Activated CD4-positive, alpha-beta T cell treated with anti-CD3 and anti-CD28 coated beads, Interleukin-2, Interleukin-4, amounts not matched to agents 100 ng/mL and 50 ng/mL, durations not matched to agents 16 hours and 8 hours (primary cell): ENCODE data around the gene ZNF584.

ENCODE experiments used
- DNase-seq: peaks from one replicate; pipeline ENCODE4 v3.0.0-alpha.2; 2020; ENCODE audit warnings: low spot score

Gene ZNF584

DNA sequence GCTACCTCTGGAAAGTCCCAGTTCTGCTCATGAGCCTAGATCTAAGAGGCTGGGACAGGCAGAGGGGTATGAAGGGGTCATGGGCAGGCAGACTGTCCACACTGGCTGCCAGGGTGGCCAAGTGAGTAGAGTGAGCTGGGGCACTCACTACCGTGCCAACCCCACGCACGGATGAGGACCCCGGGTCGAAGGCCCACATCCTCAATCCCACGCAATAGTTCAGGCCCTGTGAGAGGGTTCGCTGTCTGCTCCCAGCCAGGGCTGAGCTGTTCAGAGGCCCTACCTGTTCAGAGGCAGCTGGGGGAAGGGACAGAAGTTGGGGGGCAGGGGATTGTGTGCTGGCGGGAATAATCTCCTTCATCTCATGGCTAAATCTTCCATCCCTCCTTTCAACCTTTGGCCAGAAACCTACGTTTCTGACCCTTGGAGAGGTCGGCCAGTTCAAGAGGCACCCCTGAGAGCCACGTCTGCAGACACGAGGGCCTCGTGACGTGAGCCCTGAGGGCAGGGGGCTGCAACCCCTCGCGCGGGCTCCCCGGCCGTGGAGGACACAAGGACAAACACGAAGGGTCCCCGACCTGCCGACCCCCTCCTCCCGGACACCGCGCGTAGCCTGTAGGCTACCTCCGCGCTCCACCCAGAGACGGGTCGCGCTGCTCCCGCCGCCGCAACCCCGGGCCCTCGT lies 22.4 kb upstream of the ZNF584 start:
- peak; percentile 39 for DNase-seq

DNA sequence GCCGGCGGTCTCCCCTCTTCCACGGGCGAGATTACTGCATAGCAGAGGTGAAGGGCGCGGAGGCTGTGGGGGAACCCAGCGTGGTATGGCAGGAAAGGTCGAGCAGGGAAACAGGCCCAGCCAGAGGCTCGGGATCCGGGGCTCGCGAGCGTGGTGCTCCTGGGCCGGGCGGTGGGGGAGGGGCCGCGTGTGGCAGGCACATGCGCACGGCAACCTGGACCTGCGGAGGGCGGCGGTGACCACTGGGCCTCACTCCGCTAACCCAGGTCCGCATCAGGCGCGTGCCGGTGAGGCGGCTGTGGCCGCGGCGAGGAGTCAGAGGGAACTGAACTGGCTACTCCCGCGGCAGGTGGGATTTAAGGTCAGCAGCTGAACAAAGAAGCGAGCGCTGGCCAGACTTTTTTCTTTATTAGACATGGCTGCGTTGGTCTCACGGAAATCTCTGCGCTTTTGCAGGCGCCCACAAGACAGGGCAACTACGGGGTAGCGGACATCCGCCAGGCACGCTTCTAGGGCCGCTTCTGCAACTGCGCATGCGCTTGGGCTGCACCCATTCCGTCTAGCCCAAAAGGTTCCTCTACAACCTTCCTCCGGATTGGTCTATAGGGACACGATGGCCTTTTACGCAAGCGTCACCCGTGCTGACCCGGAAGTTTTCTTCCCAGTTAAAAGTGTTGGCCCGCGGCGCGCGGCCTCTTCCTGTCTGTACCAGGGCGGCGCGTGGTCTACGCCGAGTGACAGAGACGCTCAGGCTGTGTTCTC lies 21.7 kb upstream of the ZNF584 start, which contains the start of gene RPS5:
RPS5 (plus strand) TSS at position 694 of the 762 bp plus-strand sequence. CDS start 869 bp downstream, outside the sequence.
- DNase-seq, result peak; percentile 99

DNA sequence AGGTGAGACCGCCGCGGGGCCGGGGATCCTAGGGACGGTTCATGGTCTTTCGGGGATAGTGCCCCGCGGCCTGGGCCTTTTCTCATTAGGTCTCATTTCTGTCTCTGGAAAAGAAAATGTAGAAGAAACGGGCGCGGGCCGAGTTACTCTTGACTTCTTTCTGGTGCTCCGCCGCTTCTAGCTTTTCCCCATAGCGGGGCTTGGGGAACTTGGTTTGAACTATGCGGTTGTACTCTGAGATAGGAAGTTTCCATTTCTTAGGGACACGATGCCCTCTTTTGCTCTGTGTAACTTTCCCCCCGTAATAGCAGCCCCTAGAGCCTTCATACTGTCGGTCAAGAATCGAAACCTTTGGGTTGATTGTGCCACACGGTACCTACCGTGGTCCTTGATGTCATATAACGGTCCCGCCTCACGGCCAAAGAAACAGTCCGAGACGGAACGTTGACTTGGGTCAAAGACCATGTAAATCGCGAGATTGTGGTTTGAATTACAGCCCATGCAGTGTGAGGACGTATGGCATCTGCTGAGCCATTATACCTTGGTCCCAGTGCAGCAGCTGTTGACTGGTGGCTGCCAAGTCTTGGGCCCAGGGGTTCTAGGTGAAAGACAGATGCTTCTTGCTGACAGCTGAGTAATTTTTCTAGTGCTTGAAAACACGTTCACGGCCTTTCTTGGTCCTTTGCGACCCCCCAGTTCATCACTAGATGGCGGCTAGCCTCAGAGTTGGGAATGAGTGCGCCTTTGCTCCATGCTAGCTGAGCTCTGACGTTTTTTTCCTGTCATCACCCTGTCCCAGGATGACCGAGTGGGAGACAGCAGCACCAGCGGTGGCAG lies 20.9 kb upstream of the ZNF584 start:
- no peak for DNase-seq

DNA sequence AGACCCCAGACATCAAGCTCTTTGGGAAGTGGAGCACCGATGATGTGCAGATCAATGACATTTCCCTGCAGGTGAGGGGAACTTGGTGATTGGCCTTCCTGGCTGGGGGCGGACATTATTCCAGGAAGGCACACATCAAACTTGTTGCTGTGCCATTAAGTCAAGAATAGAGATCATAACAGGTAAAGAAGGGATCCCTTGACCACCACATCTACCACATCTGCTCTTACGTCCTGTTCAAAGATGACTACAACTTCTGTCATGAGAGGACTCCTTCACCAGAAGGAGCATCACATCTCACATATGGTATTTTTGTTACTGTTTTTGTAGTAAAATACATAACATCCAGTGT lies 20.3 kb upstream of the ZNF584 start:
- DNase-seq, result no peak

DNA sequence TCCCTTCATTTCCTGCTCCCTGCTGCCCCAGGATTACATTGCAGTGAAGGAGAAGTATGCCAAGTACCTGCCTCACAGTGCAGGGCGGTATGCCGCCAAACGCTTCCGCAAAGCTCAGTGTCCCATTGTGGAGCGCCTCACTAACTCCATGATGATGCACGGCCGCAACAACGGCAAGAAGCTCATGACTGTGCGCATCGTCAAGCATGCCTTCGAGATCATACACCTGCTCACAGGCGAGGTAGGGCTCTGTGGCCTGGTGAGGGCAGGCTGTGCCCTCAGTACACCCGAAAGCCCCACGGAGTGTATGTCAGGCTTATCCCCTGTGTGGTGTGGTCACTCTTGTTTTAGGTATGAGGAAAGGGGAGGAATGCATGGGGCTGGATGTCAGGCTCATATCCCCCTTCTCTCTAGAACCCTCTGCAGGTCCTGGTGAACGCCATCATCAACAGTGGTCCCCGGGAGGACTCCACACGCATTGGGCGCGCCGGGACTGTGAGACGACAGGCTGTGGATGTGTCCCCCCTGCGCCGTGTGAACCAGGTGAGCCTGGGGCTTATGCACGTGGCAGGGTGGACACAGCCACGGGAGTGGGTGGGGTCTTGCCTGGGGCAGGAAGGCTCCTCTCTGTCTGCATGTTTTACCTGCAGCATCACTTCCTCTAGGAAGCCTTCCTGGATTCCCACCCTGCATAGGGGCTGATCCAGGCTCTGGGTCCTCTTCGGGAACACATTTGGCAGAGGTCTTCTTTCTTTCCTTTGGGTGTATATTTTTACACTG lies 15.3 kb upstream of the ZNF584 start:
- DNase-seq, result no peak

DNA sequence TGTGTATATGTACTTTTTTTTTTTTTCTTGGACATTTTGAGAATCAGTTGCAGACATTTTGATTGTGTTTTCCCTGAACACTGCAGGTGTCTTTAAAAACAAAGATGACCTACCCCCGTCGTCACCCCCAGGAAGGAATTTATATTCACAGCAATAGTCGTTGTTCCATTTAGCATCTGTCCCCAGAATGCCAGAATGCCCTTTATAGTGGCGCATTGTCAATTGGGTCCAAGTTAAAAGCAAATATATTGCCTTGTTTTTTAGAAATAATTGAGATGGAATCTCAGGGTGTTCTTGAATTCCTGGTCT lies 14.8 kb upstream of the ZNF584 start:
- no peak for DNase-seq

DNA sequence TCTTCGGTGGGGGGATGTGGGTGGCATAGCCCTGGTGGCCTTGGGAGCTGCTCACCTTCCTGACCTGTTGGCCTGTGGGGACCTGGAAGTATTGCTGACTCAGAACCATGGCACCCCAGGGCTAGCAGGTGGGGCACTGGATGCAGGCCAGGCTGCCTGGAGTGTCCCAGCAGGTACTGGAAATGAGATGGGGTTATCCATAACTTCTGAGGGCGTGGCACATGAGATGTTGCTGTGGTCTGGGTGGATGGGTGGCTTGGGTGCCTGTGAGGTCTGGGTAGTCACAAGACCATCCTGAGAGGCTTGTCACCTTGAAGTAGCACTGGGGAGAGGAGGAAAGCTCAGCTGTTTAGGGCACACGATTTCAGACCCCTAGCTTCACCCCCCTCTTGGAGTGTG lies 13.6 kb upstream of the ZNF584 start:
- DNase-seq, result no peak

DNA sequence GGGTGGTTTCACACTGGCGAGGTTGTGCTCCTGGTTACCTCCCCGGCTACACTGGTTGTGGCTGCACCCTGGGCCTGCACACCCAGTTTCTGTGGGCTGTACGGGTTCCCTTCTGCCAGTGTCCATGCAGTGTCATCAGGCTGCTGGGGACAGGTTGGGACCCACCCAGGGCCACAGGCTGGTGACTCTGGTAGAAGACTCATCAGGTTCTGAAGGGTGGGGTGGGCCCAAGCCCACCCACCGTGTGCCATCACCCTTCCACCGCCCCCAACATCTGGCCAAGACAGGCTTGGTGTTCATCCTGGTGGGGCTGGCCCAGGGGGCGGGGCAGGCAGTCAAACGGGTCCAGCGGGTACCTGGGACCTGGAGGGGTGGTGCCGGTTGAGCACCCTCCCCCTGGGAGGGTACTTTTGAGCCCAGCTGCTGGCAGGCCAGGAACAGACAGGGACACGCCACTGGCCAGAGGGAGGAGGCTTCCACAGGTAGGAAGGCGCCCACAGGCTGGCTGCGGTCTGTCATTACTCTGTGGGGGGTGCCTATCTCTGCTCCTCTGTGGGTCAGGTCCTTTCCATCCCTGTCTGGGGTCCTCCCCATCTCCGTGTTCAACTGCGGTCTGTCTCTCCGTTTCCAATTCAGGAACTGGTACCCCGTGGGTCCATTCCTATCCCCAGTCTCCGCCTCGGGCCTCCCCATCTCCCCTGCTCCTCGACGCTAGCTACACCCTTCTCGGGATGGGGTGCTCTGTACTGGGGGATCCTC lies 13.1 kb upstream of the ZNF584 start, which contains the start of gene RNF225:
RNF225 (plus strand) TSS at position 437 of the 759 bp plus-strand sequence. CDS start 434 bp downstream, outside the sequence.
- no peak for DNase-seq

DNA sequence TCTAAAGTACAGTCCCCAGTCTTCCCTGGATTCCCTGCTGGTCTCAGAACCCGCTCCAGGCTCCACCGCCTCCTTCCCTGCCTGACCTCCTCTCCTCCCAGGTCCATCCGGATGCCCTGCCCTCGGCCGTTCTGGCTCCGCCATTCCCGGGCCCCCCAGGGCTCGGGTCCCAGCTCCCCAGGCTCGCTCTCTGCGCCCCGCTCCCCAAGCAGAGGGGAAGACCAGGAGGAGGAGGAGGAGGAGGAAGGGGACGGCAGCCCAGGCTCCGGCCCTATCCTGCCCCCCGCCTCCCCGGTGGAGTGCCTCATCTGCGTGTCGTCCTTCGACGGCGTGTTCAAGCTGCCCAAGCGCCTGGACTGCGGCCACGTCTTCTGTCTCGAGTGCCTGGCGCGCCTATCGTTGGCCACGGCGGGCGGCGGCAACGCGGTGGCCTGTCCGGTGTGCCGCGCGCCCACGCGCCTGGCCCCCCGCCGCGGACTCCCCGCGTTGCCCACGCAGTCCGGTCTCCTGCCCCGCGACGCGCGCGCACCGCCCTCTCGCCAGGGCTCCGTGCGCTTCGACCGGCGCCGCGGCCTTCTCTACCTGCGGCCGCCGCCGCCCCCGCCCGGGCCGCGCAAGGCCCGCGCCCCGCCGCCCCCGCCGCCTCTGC lies 12.3 kb upstream of the ZNF584 start:
- no peak for DNase-seq

DNA sequence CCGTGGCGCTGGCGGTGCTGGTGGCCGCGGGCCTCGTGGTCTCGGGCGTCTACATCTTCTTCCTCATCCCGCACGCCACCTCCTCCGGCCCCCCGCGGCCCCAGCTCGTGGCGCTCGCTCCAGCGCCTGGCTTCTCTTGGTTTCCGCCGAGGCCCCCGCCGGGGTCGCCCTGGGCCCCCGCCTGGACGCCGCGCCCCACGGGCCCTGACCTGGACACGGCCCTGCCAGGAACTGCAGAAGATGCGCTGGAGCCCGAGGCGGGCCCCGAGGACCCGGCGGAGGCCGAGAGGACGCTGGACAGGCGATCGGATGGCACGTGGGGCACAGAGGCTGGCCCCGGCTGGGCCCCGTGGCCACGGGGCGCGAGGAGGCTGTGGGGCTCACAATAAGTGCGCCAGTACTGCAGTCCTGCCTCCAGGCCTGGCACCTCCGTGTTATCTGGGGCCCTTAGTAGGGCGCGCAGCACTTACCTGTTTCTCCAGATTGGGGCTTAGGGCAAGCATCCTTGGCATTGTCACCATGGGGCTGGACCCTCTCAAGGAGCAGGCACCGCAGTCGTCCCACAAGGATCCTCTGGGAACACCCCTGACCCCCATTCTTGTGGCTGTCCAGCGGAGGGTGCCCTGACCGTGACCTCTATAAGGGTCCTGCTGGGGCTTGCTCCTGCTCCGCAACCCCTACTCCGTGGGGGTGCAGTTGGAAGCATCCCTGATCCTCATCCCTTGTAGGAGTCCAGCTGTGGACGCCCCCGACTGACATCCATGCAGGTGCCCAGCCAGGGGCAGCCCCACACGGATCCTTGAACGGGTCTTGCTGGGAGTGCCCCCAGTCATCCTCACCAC lies 11.5 kb upstream of the ZNF584 start:
- no peak for DNase-seq

DNA sequence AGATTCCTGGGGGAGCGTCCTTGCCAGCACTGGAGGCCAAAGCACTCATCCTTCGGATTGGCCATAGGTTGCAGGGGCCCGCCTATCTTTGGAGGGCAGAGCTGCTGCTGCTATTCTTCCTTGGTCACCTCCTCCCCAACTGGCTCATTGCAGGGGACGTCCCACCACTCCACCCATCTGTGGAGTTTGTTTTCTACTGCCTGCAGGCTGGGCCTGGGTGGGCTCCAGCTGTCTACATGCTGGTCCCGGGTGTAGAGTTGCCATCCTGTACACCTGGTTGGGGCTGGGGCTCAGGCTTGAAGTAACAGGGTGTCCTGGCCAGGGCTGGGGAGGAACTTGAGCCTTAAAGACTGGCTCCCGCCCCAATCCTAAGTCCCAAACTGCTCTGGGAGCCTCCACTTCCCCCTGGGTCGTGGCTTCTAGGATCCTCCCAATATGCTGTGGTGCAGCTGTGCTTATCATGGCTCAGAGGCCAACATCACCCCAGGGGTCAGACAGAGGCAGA lies 10.9 kb upstream of the ZNF584 start:
- DNase-seq, result no peak

DNA sequence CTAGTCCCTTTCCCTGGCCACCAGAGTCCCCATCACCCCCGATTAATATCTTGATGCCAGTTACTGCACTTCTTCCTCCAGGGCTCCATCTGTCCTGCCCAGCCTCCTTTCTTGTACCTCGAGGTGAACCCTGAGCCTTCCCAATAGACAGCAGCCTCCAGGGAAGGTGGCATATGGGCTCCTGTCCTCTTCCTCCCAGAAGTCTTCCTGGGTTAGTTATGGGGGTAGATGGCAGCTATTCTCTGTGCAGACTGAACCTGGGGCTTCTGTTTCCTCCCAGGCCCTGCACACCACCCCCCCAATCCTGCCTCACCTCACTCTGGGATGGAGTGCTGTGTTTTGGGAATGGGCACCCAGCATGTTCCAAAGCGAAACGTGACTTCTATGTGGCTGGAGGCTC lies 10.4 kb upstream of the ZNF584 start:
- DNase-seq, result no peak

DNA sequence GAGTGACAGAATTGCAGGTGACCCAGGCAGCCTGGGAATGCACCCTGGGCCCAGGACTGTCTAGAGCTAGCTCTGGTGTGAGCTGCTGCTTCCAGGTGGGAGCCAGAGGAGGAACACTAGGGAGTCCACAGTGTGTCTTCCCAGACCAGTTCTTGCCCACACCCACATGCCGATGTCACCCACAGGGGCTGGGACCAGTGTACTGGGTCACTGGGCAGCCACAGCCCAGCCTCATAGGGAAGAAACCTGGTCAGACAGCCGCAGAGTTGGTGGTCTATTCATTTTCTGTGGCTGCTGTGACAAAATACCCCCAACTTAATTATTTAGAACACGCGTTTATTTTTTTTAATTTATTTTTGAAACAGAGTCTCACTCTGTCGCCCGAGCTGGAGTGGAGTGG lies 9.9 kb upstream of the ZNF584 start:
- no peak for DNase-seq

DNA sequence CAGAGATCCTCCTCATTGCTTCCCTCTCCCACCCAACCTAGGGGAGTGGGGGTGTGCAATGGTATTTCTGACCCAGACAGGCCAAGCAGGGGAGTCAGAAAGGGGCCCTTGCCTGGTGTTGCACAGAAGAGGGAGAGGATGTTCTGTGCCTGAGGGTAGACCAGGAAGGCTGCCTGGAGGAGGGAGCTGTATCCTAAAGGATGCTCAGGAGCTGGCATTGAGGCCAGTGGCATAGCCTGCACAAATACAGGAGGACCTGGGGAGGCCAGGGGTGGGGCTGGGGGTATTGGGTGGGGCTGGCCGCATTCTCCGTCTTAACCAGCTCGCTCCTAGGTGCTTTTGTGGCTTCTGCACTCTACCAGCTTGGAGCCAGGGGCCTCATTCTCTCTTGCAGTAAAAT lies 8.5 kb upstream of the ZNF584 start:
- no peak for DNase-seq

DNA sequence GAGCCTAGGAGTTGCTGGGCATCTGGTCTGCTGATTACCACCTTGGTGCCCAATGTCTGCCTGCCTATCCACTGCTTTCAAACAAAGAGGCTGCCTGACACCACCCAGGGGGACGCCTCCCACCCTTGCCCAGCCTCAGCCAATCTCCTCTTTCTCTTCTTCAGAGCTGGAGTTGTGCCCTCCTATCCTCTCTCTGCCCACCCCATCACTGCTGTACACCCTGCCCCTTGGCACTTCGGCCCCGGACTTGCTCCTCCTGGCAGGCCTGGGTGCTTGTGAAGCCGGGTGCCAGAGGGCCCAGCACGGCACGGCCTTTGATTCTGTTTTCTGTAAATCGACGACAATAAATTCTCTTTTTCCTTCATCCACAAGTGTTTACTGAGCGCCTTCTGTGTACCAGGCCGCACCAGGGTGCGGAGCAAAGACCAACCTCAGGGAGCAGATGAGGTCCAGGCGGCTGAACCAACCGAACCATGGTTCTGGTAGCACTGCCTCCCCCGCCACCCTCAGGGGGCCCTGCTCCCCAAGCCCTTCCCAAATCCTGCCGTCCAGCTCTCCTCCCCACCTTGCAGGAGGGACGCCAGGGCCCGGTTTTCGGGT lies 8.0 kb upstream of the ZNF584 start:
- DNase-seq, result no peak

DNA sequence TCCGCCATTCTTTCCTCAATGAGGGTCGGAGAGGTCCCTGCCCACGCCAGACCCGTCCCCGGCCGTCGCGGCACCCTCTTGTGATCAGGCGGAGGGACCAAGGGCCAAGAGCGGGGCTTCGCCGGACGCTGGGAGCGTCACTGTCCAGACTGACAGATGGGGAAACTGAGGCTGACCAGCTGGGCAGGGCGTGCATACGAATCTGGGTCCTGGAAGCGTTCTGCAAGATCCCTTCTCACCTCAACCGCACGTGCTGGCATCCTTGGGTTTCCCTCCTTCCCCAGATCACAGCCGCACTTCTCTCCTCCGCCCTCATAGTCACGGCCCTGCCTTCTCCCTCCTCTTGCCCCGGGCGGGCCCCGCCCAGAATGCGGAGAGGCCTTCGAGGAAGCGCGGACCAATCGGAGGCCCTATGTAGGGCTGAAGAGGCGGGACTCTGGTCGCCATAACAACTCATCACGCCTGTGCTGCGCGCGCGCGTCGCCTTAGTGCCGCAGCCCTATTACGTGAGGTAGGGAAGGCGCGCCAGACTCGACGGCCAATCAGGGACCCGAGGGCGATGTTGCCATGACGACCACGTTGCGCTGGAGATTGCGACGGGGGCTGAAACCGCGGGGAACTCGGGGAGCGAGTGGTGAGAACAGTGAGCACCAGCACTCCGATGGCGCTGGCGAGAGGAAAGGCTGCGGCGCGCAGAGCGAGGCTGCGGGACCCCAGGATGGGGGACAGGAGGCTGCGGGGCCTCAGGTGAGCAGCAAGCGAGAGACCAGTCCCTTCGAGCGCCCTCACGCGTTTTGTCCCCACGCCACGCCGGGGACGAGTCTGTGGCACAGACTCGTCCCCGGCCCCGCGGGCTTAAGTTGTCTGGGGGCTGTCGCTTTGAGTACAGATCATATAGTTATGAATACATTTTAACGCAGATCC lies 7.3 kb upstream of the ZNF584 start:
- DNase-seq, result peak; percentile 100

DNA sequence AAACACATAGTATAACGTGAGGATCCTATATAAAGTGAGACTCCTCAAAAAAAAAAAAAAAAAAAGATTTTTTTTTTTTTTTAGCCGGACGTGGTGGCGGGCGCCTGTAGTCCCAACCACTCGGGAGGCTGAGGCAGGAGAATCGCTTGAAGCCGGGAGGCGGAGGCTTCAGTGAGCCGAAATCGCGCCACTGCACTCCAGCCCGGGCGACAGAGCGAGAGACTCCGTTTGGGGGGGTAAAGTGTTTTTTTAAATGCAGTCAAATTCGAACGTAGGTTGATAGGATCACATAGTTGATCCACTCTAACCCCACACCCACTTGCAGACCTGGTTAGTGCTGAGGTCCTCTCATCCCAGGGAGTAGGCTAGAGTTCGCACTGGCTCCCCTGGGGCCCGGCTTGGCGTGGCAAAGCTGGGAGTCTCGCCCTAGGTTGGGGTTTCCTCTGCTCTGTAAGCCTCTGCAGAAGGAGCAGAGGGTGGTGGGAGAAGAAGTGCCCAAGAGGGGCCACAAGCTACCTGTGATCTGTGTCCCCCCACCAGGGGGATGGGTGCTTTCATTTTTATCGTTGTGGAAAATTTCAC lies 6.5 kb upstream of the ZNF584 start:
- no peak for DNase-seq
